ENCODE results near the gene SMC5. TPM values are rescaled to one million over a fixed set of nuclear protein-coding genes. Genes with fewer than 3 reads are reported as not detected.

SMC5 gene
- polyA plus RNA-seq, 1 of the 3 experiments (the other 2 are of a cell fraction) = 5.3 TPM

DNA sequence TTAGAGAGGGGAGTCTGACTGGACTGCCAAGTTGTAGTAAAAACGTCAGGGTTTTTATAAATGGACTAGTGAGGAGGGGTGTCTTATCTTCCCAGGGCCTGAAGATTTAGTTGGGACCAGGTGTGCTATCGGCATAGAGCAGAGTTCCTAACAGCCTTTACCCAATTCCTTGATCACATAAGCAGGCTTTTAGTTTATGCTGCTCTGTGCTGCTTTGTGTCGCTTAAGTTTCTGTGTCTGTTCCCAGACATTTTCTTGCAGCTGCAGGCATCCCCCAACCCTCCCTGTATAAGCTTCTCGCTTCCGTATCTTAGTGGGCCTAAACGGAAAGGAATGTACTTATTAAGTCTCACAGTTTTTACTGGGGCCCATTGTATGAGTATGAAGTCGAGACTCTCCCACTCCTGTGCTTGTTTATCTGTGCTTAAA, 2.6 kb upstream of the SMC5 start:
- Histone ChIP-seq H3K4me3 (ENCODE audit: low read depth in 2 of 2, low read length in 1 of 2) (peak overlapping the region; percentile 14 to 46; a peak in 3 of 4 replicates), H4K20me1 (ENCODE audit: insufficient read depth) (peaks cover 11% of the 10 kb centered on the region), H3K4me2 (peak overlapping the region; percentile 92), H3K36me3 (replicated peaks in 1 of 2; ENCODE audit: control insufficient read depth in 1 of 2, insufficient read depth in 2 of 2, low read length in 1 of 2) (peaks cover under 1 to 13% of the 10 kb centered on the region in 2 experiments), H3F3A (replicated peaks; ENCODE audit: insufficient read depth) (peaks cover 8% of the 10 kb centered on the region), H3K9me2 (no peaks in the 10 kb centered on the region), H3K27me3 (ENCODE audit: insufficient read depth) (no peaks in the 10 kb centered on the region), H3K9me3 (no peaks in the 10 kb centered on the region), H3K4me1 (ENCODE audit: control insufficient read depth in 1 of 2, insufficient read depth in 2 of 2, low read depth in 1 of 2, low read length in 1 of 2) (peaks cover 18 to 20% of the 10 kb centered on the region in 2 experiments), H3K79me2 (ENCODE audit: insufficient read depth) (peaks cover 43% of the 10 kb centered on the region), H3K9ac (peak overlapping the region; percentile 73), H3K27ac (ENCODE audit: low read depth in 2 of 2, low read length in 1 of 2) (peak overlapping the region; percentile 43 to 95; a peak in 3 of 4 replicates), H2AFZ (ENCODE audit: low read depth) (peak overlapping the region; percentile 88)
- ChIA-PET POLR2A (no interaction called here), CTCF (interaction anchor here (1.1 to 1.4 kb wide), 3 partner anchors 12 to 27 kb away, joined by 3 to 6 read pairs (median 3); no protein-coding TSS in a partner anchor)
- 37% methylated on average over 7 of the region's 7 CpGs for WGBS (ENCODE audit: low lambda C conversion rate)
- TF ChIP-seq TCF12 (IDR thresholded peaks at IDR 0.05) = peak; percentile 37; the same call in 1 of the 2 replicates
- TF ChIP-seq, protein P1, sequence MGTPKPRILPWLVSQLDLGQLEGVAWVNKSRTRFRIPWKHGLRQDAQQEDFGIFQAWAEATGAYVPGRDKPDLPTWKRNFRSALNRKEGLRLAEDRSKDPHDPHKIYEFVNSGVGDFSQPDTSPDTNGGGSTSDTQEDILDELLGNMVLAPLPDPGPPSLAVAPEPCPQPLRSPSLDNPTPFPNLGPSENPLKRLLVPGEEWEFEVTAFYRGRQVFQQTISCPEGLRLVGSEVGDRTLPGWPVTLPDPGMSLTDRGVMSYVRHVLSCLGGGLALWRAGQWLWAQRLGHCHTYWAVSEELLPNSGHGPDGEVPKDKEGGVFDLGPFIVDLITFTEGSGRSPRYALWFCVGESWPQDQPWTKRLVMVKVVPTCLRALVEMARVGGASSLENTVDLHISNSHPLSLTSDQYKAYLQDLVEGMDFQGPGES (IDR thresholded peaks at IDR 0.05; ENCODE audit: low read depth, low read length) = no peak
- no peak for TF ChIP-seq TEAD4 (IDR thresholded peaks at IDR 0.05; ENCODE audit: borderline replicate concordance, insufficient read depth)
- no peak for TF ChIP-seq NRF1 (IDR thresholded peaks at IDR 0.05; ENCODE audit: low read depth, low read length)
- TF ChIP-seq RFX5 (IDR thresholded peaks at IDR 0.05; ENCODE audit: low read length) = no peak
- TF ChIP-seq POLR2AphosphoS5 (IDR thresholded peaks at IDR 0.05; ENCODE audit: low read depth, low read length) = 0 out of 2 replicates have a peak, but pooled peaks have one; percentile 10
- TF ChIP-seq, protein P2, sequence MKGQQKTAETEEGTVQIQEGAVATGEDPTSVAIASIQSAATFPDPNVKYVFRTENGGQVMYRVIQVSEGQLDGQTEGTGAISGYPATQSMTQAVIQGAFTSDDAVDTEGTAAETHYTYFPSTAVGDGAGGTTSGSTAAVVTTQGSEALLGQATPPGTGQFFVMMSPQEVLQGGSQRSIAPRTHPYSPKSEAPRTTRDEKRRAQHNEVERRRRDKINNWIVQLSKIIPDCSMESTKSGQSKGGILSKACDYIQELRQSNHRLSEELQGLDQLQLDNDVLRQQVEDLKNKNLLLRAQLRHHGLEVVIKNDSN (IDR thresholded peaks at IDR 0.05; ENCODE audit: borderline replicate concordance, low read depth) = no peak
- no peak for TF ChIP-seq RCOR1 (IDR thresholded peaks at IDR 0.05; ENCODE audit: low read length)
- peak; percentile 33; the same call in 1 of the 2 replicates for TF ChIP-seq TAF1 (IDR thresholded peaks at IDR 0.05; ENCODE audit: borderline replicate concordance, low read depth, low read length)
- TF ChIP-seq FOSL2 (IDR thresholded peaks at IDR 0.05; ENCODE audit: borderline replicate concordance, low read depth) = peak; percentile 25; the same call in 1 of the 2 replicates
- no peak for TF ChIP-seq FOXJ3 (CRISPR knock-in tag; IDR thresholded peaks at IDR 0.05)
- TF ChIP-seq ELF1 (IDR thresholded peaks at IDR 0.05) = peak; percentile 56
- no peak for DNase-seq

DNA sequence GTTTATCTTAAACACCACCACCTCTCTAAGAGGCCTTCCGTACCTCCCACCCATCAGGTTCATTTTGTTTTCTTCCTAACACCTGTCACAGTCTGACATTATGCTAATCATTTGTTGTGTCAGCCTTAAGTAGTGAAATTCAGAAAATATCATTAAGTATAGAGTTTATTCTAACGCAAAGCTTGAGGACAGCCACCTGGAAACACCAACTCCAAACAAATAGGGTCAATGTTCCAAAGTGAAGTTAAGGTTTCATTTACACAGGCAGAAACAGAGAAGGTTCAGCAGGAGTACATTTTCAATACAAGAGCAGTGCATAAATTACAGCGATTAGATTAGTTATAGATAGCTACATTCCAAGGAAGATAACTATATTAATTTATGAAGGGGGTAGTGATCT, 1.3 kb upstream of the SMC5 start:
- Histone ChIP-seq H3K9me3 (no peaks in the 10 kb centered on the region), H3K4me3 (ENCODE audit: low read depth in 2 of 2, low read length in 1 of 2) (peak overlapping the region; percentile 19 to 88; a peak in 3 of 4 replicates), H3K79me2 (ENCODE audit: insufficient read depth) (peaks cover 57% of the 10 kb centered on the region), H4K20me1 (ENCODE audit: insufficient read depth) (peaks cover 24% of the 10 kb centered on the region), H3K9ac (peak overlapping the region; percentile 95; the same call in 1 of the 2 replicates), H3K36me3 (replicated peaks in 1 of 2; ENCODE audit: control insufficient read depth in 1 of 2, insufficient read depth in 2 of 2, low read length in 1 of 2) (peaks cover 13 to 26% of the 10 kb centered on the region in 2 experiments), H3K4me2 (peak overlapping the region; percentile 92), H3K27ac (ENCODE audit: low read depth in 2 of 2, low read length in 1 of 2) (peak overlapping the region in 1 of 2 experiments; percentile 95; a peak in 3 of 4 replicates), H3K4me1 (ENCODE audit: control insufficient read depth in 1 of 2, insufficient read depth in 2 of 2, low read depth in 1 of 2, low read length in 1 of 2) (peaks cover 18 to 21% of the 10 kb centered on the region in 2 experiments), H2AFZ (ENCODE audit: low read depth) (peak overlapping the region; percentile 87; the same call in 1 of the 2 replicates), H3K9me2 (no peaks in the 10 kb centered on the region), H3K27me3 (ENCODE audit: insufficient read depth) (no peaks in the 10 kb centered on the region), H3F3A (replicated peaks; ENCODE audit: insufficient read depth) (peaks cover 8% of the 10 kb centered on the region)
- DNase-seq = no peak
- WGBS (ENCODE audit: low lambda C conversion rate) = 71% methylated on average over 3 of the region's 3 CpGs
- ChIA-PET POLR2A (interaction anchor here (0.5 kb wide), 1 partner anchor 440 kb away, joined by 3 read pairs; no protein-coding TSS in a partner anchor), CTCF (interaction anchor here (1.1 to 1.4 kb wide), 4 partner anchors 10 to 147 kb away, joined by 3 to 5 read pairs (median 4); no protein-coding TSS in a partner anchor)
- TF ChIP-seq TEAD4 (IDR thresholded peaks at IDR 0.05; ENCODE audit: borderline replicate concordance, insufficient read depth) (no peak), POLR2AphosphoS5 (IDR thresholded peaks at IDR 0.05; ENCODE audit: low read depth, low read length) (no peak), GATA2 (CRISPR knock-in tag; IDR thresholded peaks at IDR 0.05) (no peak), FOSL2 (IDR thresholded peaks at IDR 0.05; ENCODE audit: borderline replicate concordance, low read depth) (no peak)
